NK-92 (cell line): ENCODE measurements around the gene MRTFB.

ENCODE experiments used
- DNase-seq: peaks from one replicate; lab custom pipeline; 2025; ENCODE audit not compliant: unreplicated experiment; lab: John Stamatoyannopoulos, UW

Gene MRTFB

DNA sequence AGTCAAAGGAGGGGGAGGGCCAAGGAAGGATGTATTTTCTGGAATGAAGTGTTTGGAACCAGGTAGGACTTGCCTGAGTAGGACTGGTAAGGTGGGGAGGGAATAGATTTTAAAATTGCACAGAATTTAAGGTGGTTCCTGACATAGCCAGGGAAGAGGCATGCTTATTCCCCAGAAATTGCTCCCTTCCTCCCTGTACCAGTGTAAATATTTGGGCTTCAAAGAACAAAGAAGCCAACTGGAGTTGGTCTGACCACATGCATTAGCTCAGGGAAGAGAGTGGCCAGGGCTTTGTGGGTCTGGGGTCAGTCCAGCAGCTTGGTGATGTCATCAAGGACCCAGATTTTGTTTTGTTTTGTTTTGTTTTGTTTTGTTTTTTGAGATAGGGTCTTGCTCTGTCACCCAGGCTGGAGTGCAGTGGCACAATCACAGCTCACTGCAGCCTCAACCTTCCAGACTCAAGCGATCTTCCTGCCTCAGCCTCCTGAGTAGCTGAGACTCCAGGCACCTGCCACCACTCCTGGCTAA lies 9.3 kb upstream of the MRTFB start:
- DNase-seq = no peak

DNA sequence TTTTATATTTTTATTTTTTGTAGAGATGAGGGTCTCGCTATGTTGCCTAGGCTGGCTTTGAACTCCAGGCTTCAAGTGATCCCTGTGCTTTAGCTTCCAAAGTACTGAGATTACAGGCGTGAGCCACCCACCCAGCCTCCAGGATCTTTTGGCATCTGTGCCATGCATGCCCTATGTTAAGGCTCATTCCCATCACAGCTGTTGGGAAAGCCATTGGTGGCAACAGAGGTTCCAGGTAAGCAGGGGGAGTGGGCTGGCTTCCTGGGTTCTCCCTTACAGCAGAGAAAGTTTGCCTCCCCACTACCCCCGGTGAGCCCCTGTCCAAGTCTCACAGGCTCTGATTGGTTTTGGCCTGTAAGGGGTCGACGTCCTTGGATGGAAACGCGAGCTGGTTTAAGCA lies 8.9 kb upstream of the MRTFB start:
- no peak for DNase-seq

DNA sequence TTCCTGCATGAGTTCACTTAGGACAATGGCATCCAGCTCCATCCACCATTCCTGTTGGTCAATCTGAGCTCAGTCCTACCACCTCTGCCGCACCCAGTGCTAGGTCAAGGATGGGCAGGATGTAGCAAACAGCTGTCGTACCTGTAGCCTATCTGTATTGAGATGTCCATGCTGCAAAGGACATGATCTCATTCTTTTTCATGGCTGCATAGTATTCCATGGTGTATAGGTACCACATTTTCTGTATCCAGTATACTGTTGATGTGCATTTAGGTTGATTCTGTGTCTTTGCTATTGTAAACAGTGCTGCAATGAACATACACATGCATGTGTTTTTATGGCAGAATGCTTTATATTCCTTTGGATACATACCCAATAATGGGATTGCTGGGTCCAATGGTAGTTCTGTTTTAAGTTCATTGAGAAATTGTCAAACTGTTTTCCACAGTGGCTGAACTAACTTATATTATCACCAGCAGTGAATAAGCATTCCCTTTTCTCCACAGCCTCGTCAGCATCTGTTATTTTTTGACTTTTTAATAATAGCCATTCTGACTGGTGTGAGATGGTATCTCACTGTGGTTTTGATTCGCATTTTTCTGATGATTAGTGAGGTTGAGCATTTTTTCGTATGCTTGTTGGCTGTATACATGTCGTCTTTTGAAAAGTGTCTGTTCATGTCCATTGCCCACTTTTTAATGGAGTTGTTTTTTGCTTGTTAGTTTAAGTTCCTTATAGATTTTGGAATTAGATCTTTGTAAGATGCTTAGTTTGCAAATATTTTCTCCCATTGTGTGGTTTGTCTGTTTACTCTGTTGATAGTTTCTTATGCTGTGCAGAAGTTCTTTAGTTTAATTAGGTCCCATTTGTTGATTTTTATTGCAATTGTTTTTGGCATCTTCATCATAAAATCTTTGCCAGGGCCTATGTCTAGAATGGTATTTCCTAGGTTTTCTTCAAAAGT lies 7.2 kb upstream of the MRTFB start:
- no peak for DNase-seq

DNA sequence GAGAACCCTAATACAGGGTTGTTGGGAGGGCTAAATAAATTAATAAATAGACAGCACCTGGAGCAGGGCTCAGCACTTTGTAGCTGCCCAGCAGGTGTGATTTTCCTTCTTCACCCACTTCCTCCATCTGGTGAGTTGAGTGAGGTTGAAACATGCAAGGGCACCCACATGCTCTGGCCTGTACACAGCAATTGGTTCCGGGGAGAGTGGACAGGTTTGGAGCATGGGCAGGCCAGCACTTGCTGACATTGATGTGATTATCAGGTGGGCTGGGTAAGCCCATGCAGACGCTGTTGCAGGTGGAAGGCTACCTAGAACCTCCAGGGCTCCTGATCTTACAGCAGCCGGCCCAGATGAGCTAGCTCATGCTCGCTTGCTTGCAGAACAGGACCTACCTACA lies 1.3 kb upstream of the MRTFB start:
- no peak for DNase-seq

DNA sequence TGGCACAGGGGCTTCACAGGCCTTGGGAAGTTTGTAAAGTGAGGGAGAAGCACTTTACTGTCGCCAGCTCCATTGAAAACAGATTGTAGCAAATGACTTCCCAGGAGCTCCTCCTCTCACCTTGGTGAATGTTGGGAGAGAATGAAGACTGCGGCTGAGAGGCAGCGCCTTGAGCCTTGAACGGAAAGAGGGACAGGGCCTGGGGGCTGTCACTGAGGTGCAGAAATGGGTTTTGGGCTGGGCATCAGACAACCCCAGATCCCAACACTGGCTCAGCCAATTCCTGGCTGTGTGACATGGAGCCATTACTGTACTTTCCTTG lies 603 bp upstream of the MRTFB start:
- no peak for DNase-seq

DNA sequence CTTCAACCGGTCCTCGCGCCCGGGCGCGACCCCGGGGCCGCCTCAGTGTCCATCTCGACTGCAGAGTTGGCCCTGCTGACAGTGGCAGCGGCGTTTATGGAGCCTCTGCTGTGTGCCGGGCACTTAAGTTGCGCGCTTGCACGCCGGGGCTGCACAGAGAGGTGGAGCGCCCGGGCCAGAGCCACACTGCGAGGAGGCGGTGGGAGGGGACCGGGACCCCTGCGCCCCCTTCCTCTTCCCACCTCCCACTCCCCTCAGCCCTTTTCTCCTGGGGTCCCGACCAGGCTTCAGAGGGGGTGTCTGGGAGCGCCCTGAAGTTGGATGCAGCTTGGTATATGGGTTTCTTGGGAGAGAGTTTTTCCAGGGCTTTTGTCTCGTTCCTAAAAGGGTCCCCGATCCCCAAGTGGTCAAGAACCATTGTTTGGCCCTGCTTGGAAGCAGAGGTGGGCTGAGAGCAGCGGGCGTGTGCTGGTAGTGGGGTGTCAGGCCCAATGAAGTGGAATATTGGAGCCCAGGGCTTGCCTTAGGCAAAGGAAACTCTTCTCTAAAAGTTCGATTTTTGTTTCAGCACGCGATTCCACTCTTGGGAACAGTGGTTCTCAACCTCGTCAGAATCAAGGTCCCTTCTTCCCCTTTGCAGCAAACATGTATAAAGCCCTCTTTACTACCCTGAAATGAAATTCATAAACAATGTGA lies 605 bp downstream of the MRTFB start:
- DNase-seq = no peak

DNA sequence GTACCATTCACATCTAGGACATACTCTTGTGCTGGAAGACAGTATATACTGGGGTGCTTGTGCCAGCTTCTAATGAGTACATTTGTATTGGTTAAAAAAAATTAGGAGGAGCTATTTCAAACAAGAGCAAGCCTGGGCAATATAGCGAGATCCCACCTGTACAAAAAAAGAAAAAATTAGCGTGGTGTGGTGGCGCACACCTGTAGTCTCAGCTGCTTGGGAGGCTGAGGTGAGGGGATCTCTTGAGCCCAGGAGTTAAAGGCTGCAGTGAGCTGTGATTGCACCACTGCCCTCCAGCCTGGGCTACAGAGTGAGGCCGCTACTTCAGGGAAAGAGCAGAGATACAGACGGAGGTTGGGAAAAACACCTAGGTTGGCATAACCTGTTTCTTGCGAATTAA lies 1.2 kb downstream of the MRTFB start:
- DNase-seq = no peak

DNA sequence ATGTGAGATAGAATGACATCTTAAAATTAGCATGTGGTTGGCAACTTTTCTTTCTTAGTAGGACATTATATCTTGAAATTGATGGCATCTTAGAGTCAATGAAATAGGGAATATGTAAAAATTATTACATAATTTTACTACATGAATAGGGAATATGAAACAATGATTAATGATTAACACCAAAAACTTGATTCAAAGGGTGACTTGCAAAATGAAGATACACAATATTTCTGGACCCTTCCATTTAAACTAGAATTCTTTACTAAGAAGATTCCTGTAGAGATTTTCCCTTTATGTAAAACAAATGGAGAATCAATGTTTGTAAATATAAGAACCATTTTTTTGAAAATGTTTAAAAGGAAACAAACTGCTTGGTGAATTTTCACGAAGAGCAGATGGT lies 3.4 kb downstream of the MRTFB start:
- no peak for DNase-seq

DNA sequence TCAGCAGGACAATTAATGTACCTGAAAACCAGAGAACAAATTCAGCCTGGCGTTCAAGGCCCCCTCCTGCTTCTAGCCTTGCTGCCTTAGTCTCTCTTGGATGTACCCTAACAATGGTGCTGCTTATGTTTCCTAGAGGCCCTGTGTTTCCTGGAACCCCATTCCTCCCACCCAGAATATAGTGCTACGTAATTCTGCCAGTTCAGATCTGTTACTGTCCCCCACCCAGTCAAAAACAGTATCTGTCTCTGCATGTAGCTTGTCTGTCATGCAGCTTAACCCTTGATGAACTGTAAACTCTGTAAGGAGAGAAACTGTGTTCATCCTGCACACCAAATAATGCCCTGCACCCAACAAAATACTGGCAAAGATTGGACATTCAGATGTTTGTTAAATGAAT lies 6.8 kb downstream of the MRTFB start:
- no peak for DNase-seq

DNA sequence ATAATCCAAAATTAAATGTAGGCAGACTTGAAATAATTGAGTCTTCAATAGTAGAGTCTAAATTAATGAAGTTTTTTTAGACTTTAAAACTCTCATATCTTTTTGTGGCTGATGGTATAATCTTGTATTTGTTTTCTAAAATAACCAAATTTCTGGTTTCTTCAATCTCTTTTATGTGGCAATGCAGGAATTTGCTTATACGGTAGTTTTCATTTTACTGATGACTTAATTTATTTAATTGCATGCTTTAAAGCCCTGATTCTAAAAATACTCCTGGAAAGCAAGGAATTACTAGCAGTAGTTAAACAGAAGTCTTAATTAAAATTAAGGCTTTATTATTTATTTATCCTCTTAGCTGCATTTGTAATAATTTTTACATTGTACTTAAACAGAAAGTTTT lies 15.4 kb downstream of the MRTFB start:
- DNase-seq = no peak

DNA sequence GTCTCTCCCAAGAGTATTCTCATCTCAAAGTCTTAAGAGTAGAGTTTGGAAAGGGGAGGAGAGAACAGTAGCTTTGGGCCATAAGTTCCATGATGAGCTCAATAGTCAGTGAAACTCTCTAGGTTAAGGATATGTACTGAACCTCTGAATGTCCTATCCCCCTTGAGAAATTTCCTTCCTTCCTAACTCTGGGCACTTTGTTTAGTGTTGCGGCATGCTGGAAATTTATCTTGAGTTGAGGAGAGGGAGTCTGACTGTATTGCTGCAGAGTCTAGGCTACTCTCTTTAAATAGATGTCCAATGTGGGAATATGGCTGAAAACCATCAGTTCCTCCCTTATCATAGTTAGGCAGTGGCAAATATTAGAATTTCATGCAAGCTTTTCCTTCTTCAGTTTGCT lies 16.1 kb downstream of the MRTFB start:
- no peak for DNase-seq

DNA sequence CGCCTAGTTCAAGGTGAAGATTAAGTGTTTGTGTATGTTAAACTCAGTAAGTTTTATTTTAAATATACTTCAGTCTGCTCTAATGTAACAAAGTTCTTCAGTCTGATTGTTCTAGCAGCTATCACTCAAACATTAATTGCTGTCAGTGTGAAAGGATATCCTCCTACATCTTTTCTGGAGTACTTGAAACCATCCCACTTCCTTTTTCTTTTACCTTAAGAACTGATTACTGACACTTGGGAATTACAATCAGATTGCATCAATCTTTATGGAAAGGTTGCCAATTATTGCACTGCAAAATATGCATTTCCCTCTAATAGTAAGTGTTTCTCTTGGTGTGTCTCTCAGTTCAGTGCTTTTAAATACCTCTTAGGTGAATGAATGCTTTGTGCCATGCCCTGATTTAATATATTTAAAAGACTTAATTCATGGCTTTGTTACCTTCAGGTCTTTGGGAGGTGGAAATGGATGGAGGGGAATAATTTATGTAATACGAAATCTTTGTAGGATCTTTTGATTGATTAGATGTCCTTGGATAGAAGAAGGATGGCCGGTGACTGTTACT lies 16.6 kb downstream of the MRTFB start:
- DNase-seq = no peak

DNA sequence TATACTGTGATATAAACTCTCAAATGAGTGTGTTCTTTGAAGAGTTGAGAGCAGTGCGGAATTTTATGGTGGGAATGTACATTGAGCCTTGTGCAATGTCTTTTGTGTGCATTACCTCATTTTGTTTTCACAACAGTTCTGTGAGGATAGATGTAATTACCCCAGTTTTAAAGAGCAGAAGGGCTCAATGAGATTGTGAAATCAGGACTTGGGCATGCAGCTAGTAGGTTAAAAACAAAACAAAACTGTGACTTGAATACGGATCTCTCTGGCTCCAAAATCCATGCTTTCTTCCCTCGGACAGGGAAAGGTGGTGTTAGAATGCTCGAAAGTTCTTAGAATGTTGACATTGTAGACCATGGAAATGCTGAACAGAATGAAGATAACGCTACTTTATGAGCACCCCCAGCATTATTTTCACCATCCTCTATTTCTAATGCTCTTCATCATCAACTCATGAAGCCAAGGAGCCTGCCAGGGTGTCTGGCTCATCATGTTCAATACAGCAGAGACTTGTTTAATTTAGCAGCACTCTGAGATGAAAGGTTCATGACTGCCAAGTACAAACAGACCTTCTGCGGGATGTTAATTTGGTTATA lies 17.1 kb downstream of the MRTFB start:
- no peak for DNase-seq

DNA sequence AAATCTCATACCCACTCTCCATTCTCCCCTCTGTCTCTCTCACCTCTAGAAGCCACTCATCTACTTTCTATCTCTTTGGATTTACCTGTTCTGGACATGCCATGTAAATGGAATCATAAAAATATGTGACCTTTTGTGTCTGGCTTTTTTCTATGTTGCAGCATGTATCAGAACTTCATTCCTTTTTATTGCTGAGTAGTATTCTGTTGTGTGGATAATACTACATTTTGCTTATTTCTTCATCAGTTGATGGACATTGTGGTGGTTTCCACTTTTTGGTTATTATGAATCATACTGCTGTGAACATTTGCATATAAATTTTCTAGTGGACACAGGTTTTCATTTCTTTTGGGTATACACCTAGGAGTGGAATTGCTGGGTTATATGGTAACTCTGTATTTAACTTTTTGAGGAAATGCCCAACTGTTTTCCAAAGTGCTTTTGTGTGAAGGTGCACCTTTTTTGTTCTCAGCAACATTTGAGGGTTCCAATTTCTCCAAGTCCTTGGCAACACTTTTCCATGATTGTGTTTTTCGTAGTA lies 18.2 kb downstream of the MRTFB start:
- no peak for DNase-seq

DNA sequence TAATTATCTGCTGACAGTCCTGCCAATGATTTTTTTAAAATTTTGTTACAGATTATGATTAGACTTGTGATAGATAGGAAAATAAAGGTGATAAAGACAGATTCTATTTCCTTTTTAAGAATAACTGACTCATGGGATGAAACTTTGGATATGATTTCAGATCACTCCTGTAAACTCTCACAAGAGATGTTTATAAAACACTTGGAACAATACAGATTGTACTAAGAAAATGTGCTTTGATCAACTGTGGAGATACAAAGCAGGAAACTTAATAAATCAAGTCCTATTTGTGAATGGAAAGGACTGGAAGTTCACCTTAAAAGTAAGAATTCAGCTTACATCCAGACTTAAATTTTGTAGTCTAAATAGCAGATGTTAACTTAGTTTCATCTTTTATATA lies 21.4 kb downstream of the MRTFB start:
- no peak for DNase-seq

DNA sequence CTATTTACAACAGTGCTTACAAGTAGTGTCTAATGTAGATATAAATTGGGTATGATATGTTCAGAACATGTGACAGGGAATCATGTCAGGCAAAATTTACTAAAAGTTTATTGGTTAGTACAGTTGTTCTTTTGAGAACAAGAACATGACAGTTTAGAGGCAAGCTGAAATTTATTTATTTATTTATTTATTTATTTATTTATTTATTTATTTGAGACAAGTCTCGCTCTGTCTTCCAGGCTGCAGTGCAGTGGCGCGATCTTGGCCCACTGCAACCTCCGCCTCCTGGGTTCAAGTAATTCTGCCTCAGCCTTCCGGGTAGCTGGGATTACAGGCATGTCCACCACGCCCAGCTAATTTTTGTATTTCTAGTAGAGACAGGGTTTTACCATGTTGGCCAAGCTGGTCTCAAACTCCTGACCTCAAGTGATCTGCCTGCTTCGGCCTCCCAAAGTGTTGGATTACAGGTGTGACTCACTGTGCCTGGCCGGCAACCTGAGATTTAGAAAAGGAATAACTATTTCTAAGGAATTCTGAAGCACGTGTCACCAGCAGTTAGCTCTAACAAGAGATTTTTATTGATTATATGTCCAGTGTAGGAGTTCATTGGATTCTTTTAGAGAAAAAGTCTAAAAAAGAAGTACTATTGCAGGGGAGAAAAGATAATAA lies 24.9 kb downstream of the MRTFB start:
- DNase-seq = no peak

DNA sequence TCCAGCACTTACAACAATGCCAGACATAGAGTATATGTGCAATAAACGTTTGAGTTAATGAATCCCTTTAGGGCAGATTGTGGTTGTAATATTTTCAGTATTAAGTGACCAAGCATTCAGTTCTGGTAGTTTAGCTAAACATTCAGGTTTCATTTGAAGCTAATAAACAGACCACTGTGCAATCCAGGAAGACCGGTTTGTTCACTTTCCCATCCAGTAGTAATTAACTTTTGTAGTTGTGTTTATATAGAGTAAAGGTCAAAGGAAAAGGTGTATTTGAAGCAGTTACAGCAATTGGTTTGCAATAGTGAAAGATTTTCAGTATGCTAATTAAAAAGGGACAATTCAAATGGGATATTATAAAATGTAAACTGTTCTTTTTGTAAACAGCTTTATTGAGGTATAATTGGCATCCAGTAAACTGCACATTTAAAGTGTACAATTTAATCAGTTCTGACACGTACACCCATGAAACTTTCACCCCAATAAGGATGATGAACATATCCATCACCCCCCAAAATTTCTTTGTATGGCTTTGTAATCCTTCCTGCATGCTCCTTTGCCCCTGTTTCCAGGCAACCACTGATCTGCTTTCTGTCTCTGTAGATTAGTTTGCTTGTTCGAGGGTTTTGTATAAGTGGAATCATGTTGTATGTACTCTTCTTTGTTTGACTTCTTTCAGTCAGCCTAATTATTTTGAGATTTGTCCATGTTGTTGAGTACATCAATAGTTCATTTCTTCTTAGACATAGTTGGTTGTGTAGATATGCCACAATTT lies 26.3 kb downstream of the MRTFB start:
- no peak for DNase-seq

DNA sequence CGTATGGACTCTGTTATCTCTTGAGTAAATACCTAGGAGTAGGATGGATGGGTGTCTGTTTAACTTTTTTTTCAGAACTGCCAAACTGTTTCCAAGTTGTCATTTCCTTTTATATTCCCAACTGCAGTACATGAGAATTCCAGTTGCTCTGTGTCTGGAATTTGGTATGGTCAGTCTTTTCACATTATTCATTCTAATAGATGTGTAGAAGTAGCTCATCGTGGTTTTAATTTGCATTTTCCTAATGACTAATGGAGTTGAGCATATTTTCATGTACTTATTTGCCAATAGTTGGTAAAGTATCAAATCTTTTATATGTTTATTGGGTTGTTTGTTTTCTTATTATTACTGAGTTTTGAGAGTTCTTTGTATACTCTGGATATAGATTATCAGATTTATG lies 27.0 kb downstream of the MRTFB start:
- DNase-seq = no peak

DNA sequence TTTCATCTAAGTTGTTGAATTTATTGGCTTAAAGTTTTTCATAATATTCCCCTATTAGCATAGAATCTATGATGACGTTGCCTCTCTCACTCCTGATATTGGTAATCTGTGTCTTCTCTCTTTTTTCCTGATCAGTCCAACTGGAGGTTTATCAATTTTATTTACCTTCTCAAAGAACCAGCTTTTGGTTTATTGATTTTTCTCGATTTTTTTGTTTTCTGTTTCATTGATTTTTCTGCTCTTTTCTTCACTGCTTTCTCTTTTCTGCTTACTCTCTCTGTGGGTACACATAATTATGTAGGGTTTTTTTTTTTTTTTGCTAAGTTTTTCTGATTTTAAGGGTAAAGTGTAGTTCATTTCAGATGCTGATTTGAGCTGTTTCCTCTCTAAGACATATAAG lies 29.7 kb downstream of the MRTFB start:
- DNase-seq = no peak

DNA sequence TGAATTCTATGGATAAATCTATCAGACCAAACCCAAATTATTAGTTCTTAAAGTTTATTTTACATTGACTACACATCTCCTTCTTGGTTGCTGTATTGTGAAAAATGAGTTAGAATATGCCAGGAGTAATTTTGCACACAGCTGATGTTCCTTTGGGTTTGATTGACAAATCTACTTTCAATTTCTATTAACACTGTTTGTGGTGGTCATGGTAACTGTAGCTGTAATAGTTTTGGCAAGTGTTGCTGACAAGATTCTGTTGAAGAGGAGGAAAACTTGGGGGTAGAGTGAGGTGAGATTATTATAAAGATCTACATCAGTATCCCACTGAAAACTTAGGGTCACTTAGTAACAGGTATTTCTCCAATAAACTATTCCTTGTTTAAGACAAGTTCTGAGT lies 30.3 kb downstream of the MRTFB start:
- no peak for DNase-seq
